Measurements from ENCODE around the gene PDE8A. TPM values are rescaled to one million over a fixed set of nuclear protein-coding genes. Genes with fewer than 3 reads are reported as not detected.
A peak's percentile ranks its signal among the peaks of the same experiment; 100 is the strongest.

The PDE8A gene
- total and polyA plus RNA-seq, 2 of the 13 experiments (the other 11 are each of a cell fraction or from before 2014, with no cell fraction given), result 26.3 to 48.5 TPM

GRCh38 chr15:85047271-85047948 is 65.8 kb downstream of the PDE8A start (continued):
- peak; percentile 72; the same call in 1 of the 2 replicates for TF ChIP-seq IKZF5 (CRISPR knock-in tag; IDR thresholded peaks at IDR 0.05)
- TF ChIP-seq MAZ (IDR thresholded peaks at IDR 0.05; ENCODE audit: borderline replicate concordance, low read depth, low read length), result no peak
- TF ChIP-seq MAZ (CRISPR knock-in tag; IDR thresholded peaks at IDR 0.05; ENCODE audit: low read depth), result no peak
- TF ChIP-seq ASH2L (IDR thresholded peaks at IDR 0.05; ENCODE audit: insufficient read length, low read depth, low read length), result peak; percentile 79
- TF ChIP-seq, protein P1, sequence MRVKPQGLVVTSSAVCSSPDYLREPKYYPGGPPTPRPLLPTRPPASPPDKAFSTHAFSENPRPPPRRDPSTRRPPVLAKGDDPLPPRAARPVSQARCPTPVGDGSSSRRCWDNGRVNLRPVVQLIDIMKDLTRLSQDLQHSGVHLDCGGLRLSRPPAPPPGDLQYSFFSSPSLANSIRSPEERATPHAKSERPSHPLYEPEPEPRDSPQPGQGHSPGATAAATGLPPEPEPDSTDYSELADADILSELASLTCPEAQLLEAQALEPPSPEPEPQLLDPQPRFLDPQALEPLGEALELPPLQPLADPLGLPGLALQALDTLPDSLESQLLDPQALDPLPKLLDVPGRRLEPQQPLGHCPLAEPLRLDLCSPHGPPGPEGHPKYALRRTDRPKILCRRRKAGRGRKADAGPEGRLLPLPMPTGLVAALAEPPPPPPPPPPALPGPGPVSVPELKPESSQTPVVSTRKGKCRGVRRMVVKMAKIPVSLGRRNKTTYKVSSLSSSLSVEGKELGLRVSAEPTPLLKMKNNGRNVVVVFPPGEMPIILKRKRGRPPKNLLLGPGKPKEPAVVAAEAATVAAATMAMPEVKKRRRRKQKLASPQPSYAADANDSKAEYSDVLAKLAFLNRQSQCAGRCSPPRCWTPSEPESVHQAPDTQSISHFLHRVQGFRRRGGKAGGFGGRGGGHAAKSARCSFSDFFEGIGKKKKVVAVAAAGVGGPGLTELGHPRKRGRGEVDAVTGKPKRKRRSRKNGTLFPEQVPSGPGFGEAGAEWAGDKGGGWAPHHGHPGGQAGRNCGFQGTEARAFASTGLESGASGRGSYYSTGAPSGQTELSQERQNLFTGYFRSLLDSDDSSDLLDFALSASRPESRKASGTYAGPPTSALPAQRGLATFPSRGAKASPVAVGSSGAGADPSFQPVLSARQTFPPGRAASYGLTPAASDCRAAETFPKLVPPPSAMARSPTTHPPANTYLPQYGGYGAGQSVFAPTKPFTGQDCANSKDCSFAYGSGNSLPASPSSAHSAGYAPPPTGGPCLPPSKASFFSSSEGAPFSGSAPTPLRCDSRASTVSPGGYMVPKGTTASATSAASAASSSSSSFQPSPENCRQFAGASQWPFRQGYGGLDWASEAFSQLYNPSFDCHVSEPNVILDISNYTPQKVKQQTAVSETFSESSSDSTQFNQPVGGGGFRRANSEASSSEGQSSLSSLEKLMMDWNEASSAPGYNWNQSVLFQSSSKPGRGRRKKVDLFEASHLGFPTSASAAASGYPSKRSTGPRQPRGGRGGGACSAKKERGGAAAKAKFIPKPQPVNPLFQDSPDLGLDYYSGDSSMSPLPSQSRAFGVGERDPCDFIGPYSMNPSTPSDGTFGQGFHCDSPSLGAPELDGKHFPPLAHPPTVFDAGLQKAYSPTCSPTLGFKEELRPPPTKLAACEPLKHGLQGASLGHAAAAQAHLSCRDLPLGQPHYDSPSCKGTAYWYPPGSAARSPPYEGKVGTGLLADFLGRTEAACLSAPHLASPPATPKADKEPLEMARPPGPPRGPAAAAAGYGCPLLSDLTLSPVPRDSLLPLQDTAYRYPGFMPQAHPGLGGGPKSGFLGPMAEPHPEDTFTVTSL (CRISPR knock-in tag; IDR thresholded peaks at IDR 0.05; ENCODE audit: borderline replicate concordance), result peak; percentile 83; the same call in 1 of the 2 replicates
- TF ChIP-seq MTF1 (CRISPR knock-in tag; IDR thresholded peaks at IDR 0.05), result no peak
- TF ChIP-seq ZSCAN29 (CRISPR knock-in tag; conservative IDR thresholded peaks at IDR 0.05), result no peak
- 0 out of 2 replicates have a peak, but pooled peaks have one; percentile 15 for TF ChIP-seq ZNF331 (CRISPR knock-in tag; IDR thresholded peaks at IDR 0.05)
- peak; percentile 61 for TF ChIP-seq RXRB (CRISPR knock-in tag; IDR thresholded peaks at IDR 0.05; ENCODE audit: borderline replicate concordance)
- TF ChIP-seq MXD3 (CRISPR knock-in tag; IDR thresholded peaks at IDR 0.05), result no peak
- peak in 1 of 2 experiments; percentile 86; a peak in 2 of 4 replicates for TF ChIP-seq EP300 (IDR thresholded peaks at IDR 0.05; ENCODE audit: low read depth in 2 of 2, low read length in 2 of 2)
- TF ChIP-seq EP300 (CRISPR knock-in tag; IDR thresholded peaks at IDR 0.05; ENCODE audit: borderline replicate concordance), result peak; percentile 43; the same call in 1 of the 2 replicates
- TF ChIP-seq ZNF329 (CRISPR knock-in tag; IDR thresholded peaks at IDR 0.05; ENCODE audit: low read depth), result no peak
- TF ChIP-seq MEIS2 (CRISPR knock-in tag; IDR thresholded peaks at IDR 0.05), result 0 out of 2 replicates have a peak, but pooled peaks have one; percentile 53
- TF ChIP-seq SNAPC2 (CRISPR knock-in tag; IDR thresholded peaks at IDR 0.05), result no peak
- TF ChIP-seq, protein P2, sequence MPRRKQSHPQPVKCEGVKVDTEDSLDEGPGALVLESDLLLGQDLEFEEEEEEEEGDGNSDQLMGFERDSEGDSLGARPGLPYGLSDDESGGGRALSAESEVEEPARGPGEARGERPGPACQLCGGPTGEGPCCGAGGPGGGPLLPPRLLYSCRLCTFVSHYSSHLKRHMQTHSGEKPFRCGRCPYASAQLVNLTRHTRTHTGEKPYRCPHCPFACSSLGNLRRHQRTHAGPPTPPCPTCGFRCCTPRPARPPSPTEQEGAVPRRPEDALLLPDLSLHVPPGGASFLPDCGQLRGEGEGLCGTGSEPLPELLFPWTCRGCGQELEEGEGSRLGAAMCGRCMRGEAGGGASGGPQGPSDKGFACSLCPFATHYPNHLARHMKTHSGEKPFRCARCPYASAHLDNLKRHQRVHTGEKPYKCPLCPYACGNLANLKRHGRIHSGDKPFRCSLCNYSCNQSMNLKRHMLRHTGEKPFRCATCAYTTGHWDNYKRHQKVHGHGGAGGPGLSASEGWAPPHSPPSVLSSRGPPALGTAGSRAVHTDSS (CRISPR knock-in tag; conservative IDR thresholded peaks at IDR 0.05), result no peak
- TF ChIP-seq FOXK1 (CRISPR knock-in tag; IDR thresholded peaks at IDR 0.05; ENCODE audit: borderline replicate concordance, low read depth), result peak; percentile 59; the same call in 1 of the 2 replicates
